ENCODE data around the gene NASP. TPM values are rescaled to one million over a fixed set of nuclear protein-coding genes. Genes with fewer than 3 reads are reported as not detected.
A peak's percentile ranks its signal among the peaks of the same experiment; 100 is the strongest.

Gene NASP
- total RNA-seq, 1 donor from 2014 or later, result 185 TPM

DNA sequence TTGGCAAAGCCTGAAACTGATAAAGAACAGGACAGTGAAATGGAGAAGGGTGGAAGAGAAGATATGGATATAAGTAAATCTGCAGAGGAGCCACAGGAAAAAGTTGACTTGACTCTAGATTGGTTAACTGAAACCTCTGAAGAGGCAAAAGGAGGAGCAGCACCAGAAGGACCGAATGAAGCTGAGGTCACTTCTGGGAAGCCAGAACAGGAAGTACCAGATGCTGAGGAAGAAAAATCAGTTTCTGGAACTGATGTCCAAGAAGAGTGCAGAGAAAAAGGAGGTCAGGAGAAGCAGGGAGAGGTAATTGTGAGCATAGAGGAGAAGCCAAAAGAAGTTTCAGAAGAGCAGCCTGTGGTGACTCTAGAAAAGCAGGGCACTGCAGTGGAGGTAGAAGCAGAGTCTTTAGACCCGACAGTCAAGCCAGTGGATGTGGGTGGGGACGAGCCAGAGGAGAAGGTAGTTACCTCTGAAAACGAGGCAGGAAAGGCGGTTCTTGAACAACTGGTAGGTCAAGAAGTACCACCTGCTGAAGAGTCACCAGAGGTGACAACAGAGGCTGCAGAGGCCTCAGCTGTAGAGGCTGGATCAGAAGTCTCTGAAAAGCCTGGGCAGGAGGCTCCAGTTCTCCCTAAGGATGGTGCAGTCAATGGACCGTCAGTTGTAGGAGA, 23.7 kb downstream of the NASP start:
- peaks cover 42% of the 10 kb centered on the region for H3K36me3 Mint-ChIP-seq

DNA sequence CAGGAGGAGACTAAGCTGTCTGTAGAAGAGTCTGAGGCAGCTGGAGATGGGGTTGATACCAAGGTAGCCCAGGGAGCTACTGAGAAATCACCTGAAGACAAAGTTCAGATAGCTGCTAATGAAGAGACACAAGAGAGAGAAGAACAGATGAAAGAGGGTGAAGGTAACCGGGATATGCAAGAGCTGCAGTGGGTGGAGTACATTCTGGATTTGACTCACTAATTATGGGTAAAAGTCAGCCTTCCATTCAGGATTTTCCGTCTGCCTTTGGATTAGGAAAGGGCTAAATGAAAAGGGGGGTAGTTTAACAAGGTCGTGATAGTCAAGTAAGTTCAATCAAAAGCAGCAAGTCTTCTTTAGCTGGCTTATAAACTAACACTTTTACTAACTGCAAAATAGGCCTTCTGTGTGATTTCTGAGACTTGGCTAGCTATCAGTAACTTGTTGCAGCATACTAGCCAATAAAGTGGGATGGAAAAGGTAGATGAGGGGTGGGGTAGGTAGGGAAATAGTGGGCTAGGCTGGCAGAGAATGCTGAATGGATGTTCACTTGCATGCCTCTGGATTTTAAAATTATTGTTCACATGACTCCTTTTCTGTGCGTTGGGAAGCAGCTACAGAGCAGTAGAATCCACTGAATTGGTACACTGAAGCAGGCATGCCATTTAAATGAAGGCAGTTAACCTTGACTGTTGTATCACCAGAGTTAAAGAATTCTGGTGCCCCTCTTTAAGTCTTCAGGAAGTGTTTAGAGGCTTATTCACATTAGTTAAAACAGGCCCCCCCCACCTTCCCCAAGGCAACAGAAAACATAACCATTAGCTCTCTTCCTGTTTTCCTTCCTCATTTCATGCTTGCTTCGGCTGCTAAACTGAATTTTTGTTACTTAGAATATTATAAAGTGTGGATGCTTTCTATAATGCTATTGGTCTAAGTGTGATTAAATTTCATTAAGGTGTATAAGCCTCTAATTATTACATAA, 24.6 kb downstream of the NASP start:
- H3K27me3 Mint-ChIP-seq (ENCODE audit: low read depth), result no peaks in the 10 kb centered on the region
- H3K36me3 Mint-ChIP-seq, result peaks cover 45% of the 10 kb centered on the region
- H3K4me3 Mint-ChIP-seq, result no peak overlapping the region
- H3K9me3 Mint-ChIP-seq, result no peaks in the 10 kb centered on the region
- TF ChIP-seq, protein P1, sequence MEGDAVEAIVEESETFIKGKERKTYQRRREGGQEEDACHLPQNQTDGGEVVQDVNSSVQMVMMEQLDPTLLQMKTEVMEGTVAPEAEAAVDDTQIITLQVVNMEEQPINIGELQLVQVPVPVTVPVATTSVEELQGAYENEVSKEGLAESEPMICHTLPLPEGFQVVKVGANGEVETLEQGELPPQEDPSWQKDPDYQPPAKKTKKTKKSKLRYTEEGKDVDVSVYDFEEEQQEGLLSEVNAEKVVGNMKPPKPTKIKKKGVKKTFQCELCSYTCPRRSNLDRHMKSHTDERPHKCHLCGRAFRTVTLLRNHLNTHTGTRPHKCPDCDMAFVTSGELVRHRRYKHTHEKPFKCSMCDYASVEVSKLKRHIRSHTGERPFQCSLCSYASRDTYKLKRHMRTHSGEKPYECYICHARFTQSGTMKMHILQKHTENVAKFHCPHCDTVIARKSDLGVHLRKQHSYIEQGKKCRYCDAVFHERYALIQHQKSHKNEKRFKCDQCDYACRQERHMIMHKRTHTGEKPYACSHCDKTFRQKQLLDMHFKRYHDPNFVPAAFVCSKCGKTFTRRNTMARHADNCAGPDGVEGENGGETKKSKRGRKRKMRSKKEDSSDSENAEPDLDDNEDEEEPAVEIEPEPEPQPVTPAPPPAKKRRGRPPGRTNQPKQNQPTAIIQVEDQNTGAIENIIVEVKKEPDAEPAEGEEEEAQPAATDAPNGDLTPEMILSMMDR (IDR thresholded peaks at IDR 0.05; ENCODE audit: unreplicated experiment), result no peak
- DNase-seq (ENCODE audit: low spot score in 2 of 2, unreplicated experiment in 2 of 2), result no peak
- H3K27ac Mint-ChIP-seq, result no peak overlapping the region
- no peaks in the 10 kb centered on the region for H3K4me1 Mint-ChIP-seq

More for the DNA sequence above, 23.7 kb downstream of the NASP start:
- Mint-ChIP-seq H3K4me1 (no peaks in the 10 kb centered on the region), H3K27ac (no peak overlapping the region), H3K27me3 (ENCODE audit: low read depth) (no peaks in the 10 kb centered on the region), H3K9me3 (no peaks in the 10 kb centered on the region), H3K4me3 (no peak overlapping the region)
- no peak for DNase-seq (ENCODE audit: low spot score in 2 of 2, unreplicated experiment in 2 of 2)
- TF ChIP-seq, protein P1 (IDR thresholded peaks at IDR 0.05; ENCODE audit: unreplicated experiment), result no peak

DNA sequence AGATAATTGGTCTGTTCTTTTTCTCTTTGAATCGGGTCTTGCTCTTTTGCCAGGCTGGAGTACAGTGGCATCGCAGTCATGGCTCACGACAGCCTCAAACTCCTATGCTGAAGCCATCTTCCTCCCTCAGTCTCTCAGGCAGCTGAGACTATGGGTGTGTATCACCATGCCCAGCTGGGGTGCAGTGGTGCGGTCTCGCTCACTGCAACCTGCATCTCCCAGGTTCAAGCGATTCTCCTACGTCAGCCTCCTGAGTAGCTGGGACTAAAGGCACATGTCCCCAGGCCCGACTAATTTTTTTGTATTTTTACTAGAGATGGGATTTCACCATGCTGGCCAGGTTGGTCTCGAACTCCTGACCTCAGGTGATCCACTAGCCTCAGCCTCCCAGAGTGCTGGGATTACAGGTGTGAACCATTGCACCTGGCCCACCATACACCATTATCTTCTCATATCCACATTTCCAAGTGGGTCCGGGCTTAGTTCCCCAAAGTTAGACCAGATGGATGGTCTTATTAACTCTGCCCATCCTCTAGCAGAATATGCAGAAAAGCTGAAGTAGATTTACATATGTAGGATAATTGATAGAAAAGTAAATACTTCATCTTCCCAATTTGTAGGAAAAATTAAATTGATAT, 26.9 kb downstream of the NASP start:
- H3K27ac Mint-ChIP-seq, result peak overlapping the region; percentile 7
- no peaks in the 10 kb centered on the region for H3K4me1 Mint-ChIP-seq
- TF ChIP-seq, protein P1 (IDR thresholded peaks at IDR 0.05; ENCODE audit: unreplicated experiment), result no peak
- peaks cover 52% of the 10 kb centered on the region for H3K36me3 Mint-ChIP-seq
- no peaks in the 10 kb centered on the region for H3K27me3 Mint-ChIP-seq (ENCODE audit: low read depth)
- no peak overlapping the region for H3K4me3 Mint-ChIP-seq
- no peak for DNase-seq (ENCODE audit: low spot score in 2 of 2, unreplicated experiment in 2 of 2)
- H3K9me3 Mint-ChIP-seq, result no peaks in the 10 kb centered on the region

DNA sequence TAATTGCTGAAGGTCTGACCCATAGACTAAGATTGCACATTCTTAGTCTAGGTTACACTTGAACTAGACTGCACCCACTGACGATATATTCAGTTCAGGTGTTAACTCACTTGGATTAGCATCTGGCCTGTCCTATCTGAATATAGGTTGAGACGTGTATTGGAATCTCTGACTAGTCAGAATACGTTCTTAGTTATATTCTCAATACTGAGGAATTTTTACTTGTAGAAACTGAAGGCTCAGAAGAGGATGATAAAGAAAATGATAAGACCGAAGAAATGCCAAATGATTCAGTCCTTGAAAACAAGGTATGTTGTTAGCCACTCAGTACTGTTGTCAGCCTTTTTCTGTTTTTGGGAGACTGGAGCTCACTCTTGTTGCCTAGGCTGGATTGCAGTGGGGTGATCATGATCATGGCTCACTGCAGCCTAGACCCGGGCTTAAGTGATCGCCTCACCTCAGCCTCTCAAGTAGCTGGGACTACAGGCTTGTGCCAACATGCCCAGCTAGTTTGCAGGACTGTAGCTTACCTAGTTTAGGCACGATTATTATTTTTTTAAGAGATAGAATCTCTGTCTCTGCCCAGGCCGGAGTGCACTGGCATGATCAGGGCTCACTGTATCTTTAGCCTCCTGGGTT, 29.2 kb downstream of the NASP start:
- DNase-seq (ENCODE audit: low spot score in 2 of 2, unreplicated experiment in 2 of 2), result no peak
- Mint-ChIP-seq H3K4me1 (no peaks in the 10 kb centered on the region), H3K27ac (no peak overlapping the region), H3K36me3 (peaks cover 52% of the 10 kb centered on the region), H3K27me3 (ENCODE audit: low read depth) (no peaks in the 10 kb centered on the region), H3K9me3 (no peaks in the 10 kb centered on the region), H3K4me3 (no peak overlapping the region)
- TF ChIP-seq, protein P1 (IDR thresholded peaks at IDR 0.05; ENCODE audit: unreplicated experiment), result no peak

DNA sequence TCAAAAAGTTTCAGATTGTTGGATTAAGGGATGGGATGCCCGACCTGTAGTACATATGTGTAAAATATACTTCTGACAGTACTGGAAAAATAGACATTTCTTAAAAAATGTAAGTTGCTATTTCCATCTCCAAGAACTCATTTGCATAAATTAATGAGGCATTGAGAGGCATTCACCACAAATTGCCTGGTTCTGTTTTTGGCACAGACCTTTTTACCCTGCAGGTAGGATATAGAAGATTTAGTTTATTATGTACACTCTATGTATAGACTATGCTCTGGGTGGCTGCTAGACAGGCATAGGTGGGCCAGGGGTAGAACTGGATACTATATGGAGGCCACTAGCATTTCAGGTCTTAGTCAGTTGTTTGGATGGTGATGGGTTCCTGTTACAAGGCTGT, 32.0 kb downstream of the NASP start:
- no peak for DNase-seq (ENCODE audit: low spot score in 2 of 2, unreplicated experiment in 2 of 2)
- Mint-ChIP-seq H3K27ac (no peak overlapping the region), H3K9me3 (no peaks in the 10 kb centered on the region), H3K4me1 (no peaks in the 10 kb centered on the region), H3K36me3 (peaks cover 33% of the 10 kb centered on the region), H3K27me3 (ENCODE audit: low read depth) (no peaks in the 10 kb centered on the region), H3K4me3 (no peak overlapping the region)
- TF ChIP-seq, protein P1 (IDR thresholded peaks at IDR 0.05; ENCODE audit: unreplicated experiment), result no peak
